GM12872 (cell line): ENCODE measurements around the gene MACROD1.

Experiments used
- CTCF ChIP-seq: IDR thresholded peaks from 3 replicates; pipeline ENCODE4 v1.5.1; 2011; ENCODE audit warnings: low read depth, mild to moderate bottlenecking, low read length, moderate library complexity; ENCODE audit not compliant: insufficient read depth

The MACROD1 gene

GRCh38 chr11:64129403-64129802, 36.5 kb downstream of the MACROD1 start:
- TF ChIP-seq CTCF, result no peak

DNA sequence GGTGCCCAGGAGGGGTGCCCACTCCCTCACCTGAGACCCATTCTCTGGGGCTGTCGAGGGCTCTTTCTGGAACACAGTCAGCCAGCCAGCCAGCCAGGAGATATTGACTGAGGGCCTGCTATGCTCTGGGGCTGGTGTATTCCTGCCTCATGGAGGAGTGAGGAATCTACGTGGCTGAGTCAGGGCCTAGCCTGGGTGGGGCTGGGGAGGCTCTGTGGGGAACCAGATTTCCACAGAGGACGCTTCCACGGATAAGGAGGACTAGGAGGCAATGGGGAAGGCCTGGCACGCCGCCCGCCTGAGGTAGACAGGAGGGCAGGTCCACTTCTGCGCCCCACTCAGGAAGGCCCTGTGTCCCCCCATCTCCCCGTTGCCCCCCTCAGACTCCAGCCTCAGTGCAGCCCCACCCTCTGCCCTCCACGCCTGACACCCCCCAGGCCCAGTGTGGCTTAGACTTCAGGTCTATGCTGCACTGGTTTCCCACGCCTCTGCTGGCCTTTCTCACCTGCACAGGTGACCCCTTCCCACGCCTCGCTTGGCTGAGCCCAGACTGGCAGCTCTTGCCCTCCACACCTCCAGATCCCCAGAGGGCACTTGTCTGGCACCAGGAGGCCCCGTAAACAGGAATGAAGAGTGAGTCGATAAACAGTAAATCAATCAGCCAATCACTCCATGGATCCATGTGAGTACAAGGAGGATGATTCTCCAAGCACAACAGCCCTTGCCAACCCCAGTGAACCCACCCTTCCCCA, 37.5 kb downstream of the MACROD1 start:
- no peak for TF ChIP-seq CTCF

DNA sequence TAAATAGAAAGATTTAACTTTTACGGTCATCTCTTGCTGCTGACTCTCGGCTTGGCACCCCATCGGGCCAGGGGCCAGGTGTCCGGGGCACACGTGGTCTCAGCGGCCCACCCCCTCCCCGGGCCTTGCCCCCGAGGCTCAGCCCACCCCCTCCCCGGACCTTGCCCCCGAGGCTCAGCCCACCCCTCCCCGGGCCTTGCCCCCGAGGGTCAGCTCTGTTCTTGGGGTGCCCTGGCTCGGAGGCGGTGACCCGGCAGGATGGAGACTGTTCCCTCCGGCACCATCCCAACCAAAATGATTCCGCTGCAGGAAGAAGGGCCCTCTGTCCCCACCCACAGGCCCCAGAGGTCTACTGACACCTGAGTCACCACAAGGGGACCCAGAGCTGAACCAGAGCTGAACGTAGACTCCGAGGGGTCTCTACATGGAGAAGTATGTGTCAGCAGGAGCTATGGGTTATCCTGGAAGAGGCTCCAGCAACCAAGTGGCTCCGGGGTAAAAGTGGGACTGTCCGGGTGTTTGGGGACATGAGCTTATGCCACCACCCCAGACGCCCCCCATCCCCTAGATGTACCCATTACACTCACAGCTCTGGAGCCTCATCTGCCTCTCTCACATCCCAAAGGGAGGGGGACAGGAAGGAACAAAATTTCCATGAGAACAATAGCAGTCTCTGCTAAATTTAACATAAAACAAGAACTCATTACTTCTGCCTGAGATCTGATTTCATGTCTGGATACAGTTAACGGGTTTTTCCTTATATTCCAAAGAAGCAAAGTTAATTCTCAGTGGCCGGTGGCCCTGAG, 38.4 kb downstream of the MACROD1 start:
- no peak for TF ChIP-seq CTCF

- TF ChIP-seq CTCF, result no peak
These were observed 39.1 kb downstream of the MACROD1 start for GRCh38 chr11:64126796-64127195.

GRCh38 chr11:64126371-64126770, 39.5 kb downstream of the MACROD1 start:
- TF ChIP-seq CTCF, result no peak

GRCh38 chr11:64125676-64126075, 40.2 kb downstream of the MACROD1 start:
- TF ChIP-seq CTCF, result no peak

DNA sequence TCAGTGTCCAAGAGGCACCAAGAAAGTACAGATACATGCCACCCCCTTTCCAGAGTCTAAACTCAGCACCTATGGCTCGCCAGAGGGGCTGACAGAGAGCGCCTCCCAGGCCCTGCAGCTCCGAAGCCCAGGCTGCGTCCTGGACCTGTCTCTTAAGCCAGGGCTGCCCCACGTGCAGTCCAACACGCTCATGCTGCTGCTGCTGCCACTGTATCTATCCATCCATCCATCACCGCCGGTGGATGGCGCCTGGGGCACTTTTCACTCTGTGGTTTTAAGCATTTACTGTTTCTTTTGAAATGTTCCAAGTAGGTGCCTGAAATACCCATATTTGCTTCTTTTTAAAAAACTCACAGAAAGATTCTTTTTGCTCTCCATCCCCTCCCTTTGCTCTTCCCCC, 41.8 kb downstream of the MACROD1 start:
- TF ChIP-seq CTCF, result no peak
